HG02970 (cell line): ENCODE measurements around the gene ENTPD1.
"Not testable (repeated sequence)": the region's sequence is repeated elsewhere in the genome, so short reads cannot be mapped to it uniquely, and the experiment has no call there.

ENCODE experiments used
- ATAC-seq: cut with Tn5 transposase; IDR thresholded peaks from one replicate; pipeline ENCODE4 v1.9.1; 2021; ENCODE audit warnings: mild to moderate bottlenecking, moderate library complexity, moderate number of reproducible peaks; ENCODE audit not compliant: unreplicated experiment, low FRiP score

Gene ENTPD1

DNA sequence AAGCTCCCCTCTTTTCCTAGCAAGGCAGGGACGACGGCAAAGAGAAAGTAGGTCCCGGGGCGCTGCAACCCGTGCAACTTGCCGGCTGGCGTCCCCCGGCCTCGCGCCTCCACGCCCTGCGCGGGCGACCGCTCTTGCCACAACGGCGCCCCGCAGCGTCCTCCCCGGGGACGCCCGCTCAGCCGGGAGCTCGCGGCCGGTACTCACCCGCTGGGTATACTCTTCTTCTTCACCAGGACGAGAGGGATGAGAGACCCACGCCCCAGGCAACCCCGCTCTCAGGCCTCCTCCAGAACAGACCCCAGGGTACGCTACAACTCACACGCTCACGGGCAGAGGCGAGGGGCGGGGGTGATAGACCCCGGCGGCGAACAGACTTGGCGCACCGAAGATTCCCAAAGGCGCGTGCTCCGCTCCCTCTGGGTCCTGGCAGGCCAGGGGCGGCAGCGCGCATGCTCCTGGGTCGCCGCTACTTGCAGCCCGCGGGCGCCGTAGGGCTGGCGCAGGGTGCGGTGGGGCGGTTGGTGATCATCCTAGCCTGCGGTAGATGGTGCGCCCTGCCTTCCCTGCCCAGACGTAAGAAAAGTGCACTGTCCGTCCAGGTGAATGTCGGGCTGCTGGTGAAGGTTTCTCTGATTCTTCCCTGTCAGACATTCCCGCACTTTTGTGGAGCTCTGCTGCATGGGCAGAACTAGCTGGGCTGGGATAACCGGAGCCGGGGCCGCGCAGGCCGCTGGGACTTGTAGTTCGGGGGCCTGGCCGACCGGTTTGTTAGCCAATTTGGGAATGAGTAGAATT, 151.7 kb downstream of the ENTPD1 start, which contains the start of gene CC2D2B:
TSS of gene CC2D2B (plus strand) at position 520 of the 798 bp plus-strand sequence. CDS start 3,349 bp downstream, outside the sequence.
- ATAC-seq: peak; percentile 68

DNA sequence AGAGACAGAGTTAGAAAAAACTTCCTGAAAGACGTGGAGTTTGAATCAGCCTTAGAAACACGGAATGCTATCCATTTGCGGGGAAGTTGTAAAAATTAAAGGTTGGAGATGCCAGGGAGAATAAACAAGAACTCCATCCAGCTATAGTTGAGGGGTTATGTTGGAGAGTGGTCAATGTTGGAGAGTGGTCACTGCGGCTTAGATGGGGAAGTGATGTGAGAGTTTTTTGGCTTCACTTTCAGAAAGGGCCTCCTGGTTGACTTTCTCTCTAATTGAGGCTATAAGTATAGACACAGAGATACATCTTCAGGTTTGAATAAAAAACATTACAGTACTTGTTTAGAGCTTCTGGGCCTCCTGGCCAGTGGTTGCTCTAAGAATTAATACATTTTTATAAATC, 152.5 kb downstream of the ENTPD1 start:
- ATAC-seq: no peak

DNA sequence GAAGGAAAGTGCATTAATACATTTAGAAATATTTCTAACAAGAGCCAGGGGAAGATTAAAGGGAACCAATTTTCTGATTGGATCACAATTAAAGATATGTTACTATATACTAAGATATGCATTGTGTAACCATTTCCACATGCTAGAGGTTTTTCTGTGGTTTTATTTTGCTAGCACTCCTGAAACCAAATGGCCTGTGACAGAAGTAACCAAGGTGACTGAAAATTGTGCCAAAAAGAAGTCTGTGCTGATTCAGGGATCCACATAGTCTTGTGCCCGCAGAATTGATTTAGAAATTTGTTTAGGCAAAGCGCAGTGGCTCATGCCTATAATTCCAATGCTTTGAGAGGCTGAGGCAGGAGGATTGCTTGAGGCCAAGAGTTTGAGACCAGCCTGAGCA, 153.6 kb downstream of the ENTPD1 start:
- ATAC-seq: no peak

DNA sequence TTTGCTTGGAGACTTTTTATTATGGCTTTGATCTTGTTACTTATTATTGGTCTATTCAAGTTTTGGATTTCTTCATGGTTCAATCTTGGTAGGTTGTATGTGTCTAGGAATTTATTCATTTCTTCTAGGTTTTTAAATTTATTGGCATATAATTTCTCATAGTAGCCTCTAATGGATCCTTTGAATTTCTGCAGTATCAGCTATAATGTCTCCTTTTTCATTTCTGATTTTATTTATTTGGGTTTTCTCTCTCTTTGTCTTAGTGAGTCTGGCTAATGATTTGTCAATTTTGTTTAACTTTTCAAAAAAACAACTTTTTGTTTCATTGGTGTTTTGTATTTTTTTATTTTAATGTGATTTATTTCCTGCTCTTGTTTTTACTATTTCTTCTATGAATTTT, 160.1 kb downstream of the ENTPD1 start:
- ATAC-seq: not testable (repeated sequence)
